Left ventricle myocardium inferior (tissue), 1 donor: ENCODE measurements around the gene TNRC6C. TPM values are rescaled to one million over a fixed set of nuclear protein-coding genes. Genes with fewer than 3 reads are reported as not detected.
"Not testable (repeated sequence)": the region's sequence is repeated elsewhere in the genome, so short reads cannot be mapped to it uniquely, and the experiment has no call there.

Experiments used
- DNase-seq: peaks from one replicate; pipeline ENCODE4 v3.0.0-alpha.2; 2020
- H3K27ac ChIP-seq: fragments of 200-600 bp; replicated peaks from 2 replicates; pipeline ENCODE4 v1.8.0; 2021
- H3K27me3 ChIP-seq: fragments of 200-600 bp; 2 replicates; pipeline ENCODE4 v1.8.0; 2021; ENCODE audit warnings: low read depth
- H3K36me3 ChIP-seq: fragments of 200-600 bp; 2 replicates; pipeline ENCODE4 v1.8.0; 2021
- H3K4me1 ChIP-seq: fragments of 200-600 bp; 2 replicates; pipeline ENCODE4 v1.8.0; 2021
- H3K4me3 ChIP-seq: fragments of 200-600 bp; 2 replicates; pipeline ENCODE4 v1.8.0; 2021; ENCODE audit warnings: mild to moderate bottlenecking, moderate library complexity
- H3K9me3 ChIP-seq: fragments of 200-600 bp; replicated peaks from 2 replicates; pipeline ENCODE4 v1.8.0; 2021
- CTCF ChIP-seq: fragments of 200-600 bp; IDR thresholded peaks from 2 replicates; pipeline ENCODE4 v1.8.0; 2021; ENCODE audit warnings: antibody characterized with exemption, mild to moderate bottlenecking, borderline replicate concordance
- intact Hi-C: fragments of 100-400 bp; cut with micrococcal nuclease; formaldehyde crosslinking; loops from one replicate; pipeline ENCODE4 v1.11.0; 2022
- total RNA-seq: library from RNA; stranded (reverse); fragmentation: NEBNext Ultra II Directional; extraction: Animal tissue kit (Norgen Biotek cat#: 25700); gene quantifications from one replicate; pipeline ENCODE4 v1.2.1, GENCODE V29; 2021
- donor health status: DM: no; HTN: yes; CAD: no; lungs with severe emphysema.

TNRC6C gene
- total RNA-seq, 1 donor from 2014 or later, result 19.7 TPM

DNA sequence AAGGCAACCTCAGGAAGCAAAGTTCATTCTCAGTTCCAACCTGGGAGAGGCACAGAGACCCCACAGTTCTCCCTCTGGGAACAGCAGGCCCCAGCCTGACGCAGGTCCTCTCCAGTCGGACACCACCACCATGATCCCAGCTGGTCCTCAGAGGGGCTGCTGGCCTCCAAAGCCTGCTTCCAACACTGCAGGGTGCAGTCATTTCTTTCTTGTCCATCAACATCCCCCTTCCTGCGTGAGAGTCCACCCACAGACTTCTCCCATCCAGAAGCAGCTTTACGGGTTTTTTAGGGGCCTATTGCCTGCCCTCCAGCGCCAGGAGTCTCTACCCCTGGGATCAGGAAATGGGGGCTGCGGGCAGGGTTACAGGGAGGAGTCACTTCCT, 29.3 kb upstream of the TNRC6C start:
- intact Hi-C loops, result no loop called here
- Histone ChIP-seq H3K27me3 (peaks cover 26% of the 10 kb centered on the region), H3K27ac (no peak overlapping the region), H3K36me3 (no peaks in the 10 kb centered on the region), H3K4me1 (peaks cover 9% of the 10 kb centered on the region), H3K9me3 (no peaks in the 10 kb centered on the region), H3K4me3 (no peak overlapping the region)
- no peak for TF ChIP-seq CTCF
- no peak for DNase-seq

DNA sequence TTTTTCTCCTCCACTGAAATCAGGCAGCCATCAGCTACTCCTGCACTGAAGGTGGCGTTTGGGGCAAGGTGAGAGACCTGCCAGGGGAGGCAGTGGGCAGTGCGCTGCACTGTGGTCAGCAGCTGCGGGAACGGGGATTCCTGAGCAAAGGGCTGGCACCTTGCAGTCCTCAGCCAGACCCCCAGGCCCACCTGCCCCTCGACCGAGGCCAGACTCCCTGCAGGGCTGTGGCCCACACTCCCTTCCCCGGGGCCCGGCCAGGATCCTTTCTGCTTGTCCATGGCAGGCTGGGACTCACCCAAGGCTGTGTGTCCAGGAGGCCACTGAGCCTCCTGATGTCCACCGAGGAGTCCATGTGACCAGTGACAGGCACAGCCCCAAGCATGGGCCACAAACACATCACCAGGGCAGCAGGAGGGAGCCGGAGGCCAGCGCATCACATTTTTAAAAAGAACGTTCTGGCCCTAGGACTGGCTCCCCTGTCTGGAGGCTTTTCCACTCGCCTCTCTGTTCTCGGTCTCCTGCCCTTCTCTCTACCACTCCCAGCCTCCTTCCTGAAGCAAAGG, 28.5 kb upstream of the TNRC6C start:
- Histone ChIP-seq H3K36me3 (no peaks in the 10 kb centered on the region), H3K27me3 (peaks cover 24% of the 10 kb centered on the region), H3K4me1 (peaks cover 4% of the 10 kb centered on the region), H3K4me3 (no peak overlapping the region), H3K27ac (no peak overlapping the region), H3K9me3 (no peaks in the 10 kb centered on the region)
- TF ChIP-seq CTCF, result no peak
- intact Hi-C loops, result no loop called here
- DNase-seq, result no peak

DNA sequence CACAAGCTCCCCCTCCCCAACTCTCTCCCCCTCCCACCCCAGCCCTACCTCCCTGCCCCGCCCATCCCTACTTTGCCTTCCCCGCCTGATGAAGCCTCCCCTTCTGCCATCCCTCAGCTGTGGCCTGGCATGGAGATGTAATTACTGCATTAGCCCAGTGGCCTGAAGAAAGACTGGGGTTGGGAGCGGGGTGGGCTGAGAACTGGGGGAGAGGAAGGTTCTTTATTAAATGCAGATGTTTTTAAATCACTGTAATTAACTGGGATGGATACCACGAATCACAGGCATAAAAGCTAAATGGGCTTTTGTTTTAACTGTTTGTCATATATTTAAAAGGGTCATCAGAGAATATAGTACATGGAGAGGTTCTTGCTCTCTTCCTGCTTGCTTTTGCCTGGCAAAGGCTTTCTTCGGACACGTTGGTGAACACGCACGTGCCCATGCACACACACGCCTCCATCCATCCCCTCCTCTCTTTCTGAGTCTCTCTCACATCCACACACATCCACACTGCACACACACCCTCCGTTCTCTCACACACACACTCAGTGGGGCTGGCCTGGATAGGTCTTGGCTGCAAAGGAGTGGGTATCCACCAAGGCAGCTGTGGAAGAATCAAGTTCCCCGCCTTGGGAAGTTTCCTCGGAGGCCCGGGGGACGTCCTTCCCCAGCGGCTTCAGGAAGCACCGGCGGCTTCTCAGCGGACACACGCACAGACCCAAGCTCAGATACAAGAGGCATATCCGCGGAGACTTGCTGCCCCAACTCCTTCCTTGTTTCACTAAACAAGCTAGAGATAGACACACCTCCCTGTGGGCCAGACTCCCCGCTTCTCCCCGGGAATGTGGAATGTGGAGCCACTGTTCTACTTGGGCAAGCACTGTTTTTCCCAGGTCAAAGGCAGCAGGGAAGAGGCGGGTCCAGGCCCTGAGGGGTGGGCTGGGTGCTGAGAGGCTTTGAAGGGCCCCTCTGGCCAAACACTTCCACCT, 27.4 kb upstream of the TNRC6C start:
- H3K4me1 ChIP-seq, result no peaks in the 10 kb centered on the region
- no peaks in the 10 kb centered on the region for H3K9me3 ChIP-seq
- DNase-seq, result no peak
- no peak for TF ChIP-seq CTCF
- intact Hi-C loops, result no loop called here
- H3K4me3 ChIP-seq, result no peak overlapping the region
- no peak overlapping the region for H3K27ac ChIP-seq
- H3K36me3 ChIP-seq, result no peaks in the 10 kb centered on the region
- peaks cover 24% of the 10 kb centered on the region for H3K27me3 ChIP-seq

DNA sequence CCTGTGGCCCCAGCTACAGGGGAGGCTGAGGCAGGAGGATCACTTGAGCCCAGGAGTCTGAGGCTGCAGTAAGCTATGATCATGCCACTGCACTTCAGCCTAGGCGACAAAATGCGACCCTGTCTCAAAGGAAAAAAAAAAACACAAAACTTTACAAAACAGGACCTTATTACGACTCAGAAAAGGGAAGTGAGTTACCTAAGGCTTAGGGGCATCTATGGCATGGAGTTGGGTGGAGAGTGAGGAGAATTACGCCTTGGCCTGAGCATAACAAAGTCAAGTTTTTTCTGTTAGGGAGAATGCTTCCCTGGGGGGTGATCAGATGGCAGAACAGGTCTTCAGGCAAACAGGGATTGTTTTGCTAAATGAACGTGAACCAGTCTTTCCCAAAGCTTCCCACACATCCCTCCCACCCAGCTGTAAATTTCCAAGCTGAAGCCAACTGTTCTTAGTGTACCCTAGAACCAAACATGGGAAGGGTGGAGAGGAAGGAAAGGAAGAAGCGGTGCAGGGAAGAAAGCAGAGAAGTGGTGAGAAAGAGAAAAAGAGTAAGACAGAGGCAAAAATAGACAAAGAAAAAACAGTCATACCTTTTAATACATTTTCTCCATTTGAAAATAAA, 24.6 kb upstream of the TNRC6C start:
- no peaks in the 10 kb centered on the region for H3K36me3 ChIP-seq
- TF ChIP-seq CTCF, result no peak
- peaks cover 24% of the 10 kb centered on the region for H3K27me3 ChIP-seq
- H3K4me1 ChIP-seq, result no peaks in the 10 kb centered on the region
- intact Hi-C loops, result no loop called here
- DNase-seq, result no peak
- H3K4me3 ChIP-seq, result no peak overlapping the region
- no peaks in the 10 kb centered on the region for H3K9me3 ChIP-seq
- no peak overlapping the region for H3K27ac ChIP-seq

DNA sequence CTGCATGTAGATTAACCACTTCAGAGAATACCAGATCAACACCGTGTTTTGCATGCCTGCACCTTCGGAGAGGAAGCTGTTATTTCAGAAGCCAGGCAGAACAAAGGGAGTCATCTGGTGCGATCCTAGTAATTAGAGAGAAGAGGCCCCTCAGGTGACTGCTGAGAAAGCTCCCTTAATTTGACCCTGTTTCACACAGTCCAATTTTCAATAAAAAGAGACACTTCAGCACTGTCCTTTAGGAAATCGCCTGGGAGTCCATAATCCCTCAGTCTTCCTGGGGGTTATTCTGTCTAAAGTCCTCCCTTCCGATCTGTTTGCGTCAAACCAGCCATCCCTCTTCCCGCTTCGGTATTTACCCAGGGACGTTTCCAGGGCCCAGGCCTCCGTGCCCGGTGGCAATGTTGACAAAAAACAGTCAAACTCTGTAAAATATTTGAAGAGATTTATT, 23.4 kb upstream of the TNRC6C start:
- Histone ChIP-seq H3K36me3 (no peaks in the 10 kb centered on the region), H3K27ac (no peak overlapping the region), H3K4me3 (no peak overlapping the region), H3K27me3 (peaks cover 17% of the 10 kb centered on the region), H3K4me1 (no peaks in the 10 kb centered on the region), H3K9me3 (no peaks in the 10 kb centered on the region)
- no peak for TF ChIP-seq CTCF
- intact Hi-C loops, result no loop called here
- DNase-seq, result no peak

- H3K27ac ChIP-seq, intact Hi-C loops, H3K4me1 ChIP-seq, DNase-seq, H3K4me3 ChIP-seq, H3K36me3 ChIP-seq, H3K9me3 ChIP-seq: not testable (repeated sequence)
- peaks cover 17% of the 10 kb centered on the region for H3K27me3 ChIP-seq
Observed at GRCh38 chr17:77935744-77936143, 22.8 kb upstream of the TNRC6C start.
